Islet of Langerhans (tissue), 1 donor: ENCODE measurements around the gene SP3.

ENCODE experiments used
- FAIRE-seq: peaks from one replicate; lab custom pipeline; 2011; peaks lifted over from hg19 to GRCh38; lab: Jason Lieb, UNC

SP3 gene

GRCh38 chr2:173966274-173967098 is 1.3 kb upstream of the SP3 start:
- FAIRE-seq = no peak

DNA sequence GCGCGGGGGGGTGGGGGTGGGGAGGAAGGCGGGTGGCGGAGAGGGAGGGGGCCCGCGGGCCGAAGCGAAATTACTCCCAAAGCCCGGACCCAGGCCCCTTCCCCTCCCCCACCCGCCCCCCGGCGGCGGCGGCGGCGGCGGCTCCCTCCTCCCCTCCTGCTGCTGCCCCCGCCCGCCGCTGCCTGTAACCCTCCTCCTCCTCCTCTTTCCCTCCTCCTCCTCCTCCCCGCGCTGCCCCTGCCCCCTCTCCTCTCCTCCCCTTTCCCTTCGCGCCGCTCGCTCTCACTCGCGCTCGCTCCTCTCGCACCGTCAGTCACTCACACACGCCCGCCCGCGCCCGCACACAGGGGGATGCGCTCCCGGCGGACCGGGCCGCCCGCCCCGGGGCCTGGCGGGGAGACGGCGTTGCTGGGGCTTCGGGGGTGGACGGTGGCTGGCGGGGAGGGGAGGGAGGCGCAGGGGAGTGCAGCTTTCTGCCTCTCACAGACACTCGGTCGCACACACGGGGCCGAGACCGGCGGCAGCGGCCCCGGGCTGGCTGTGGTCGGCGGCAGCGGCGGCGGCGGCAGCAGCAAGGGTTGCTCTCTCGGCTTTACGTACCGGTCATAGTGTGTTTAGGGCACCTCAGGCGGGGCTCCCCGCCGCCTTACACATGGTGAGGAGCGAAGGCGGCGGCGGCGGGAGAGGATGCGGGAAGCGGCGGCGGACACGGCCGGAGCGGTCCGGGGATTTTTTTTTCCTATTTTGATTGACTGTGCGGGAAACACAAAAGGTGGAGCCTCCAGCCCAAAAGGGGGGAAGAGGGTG is 405 bp downstream of the SP3 start:
- FAIRE-seq = no peak

- no peak for FAIRE-seq
Measured at GRCh38 chr2:173963817-173964564, 1.2 kb downstream of the SP3 start.

- FAIRE-seq = no peak
Measured at GRCh38 chr2:173963323-173963816, 1.8 kb downstream of the SP3 start.

GRCh38 chr2:173962583-173963110 is 2.5 kb downstream of the SP3 start:
- no peak for FAIRE-seq

DNA sequence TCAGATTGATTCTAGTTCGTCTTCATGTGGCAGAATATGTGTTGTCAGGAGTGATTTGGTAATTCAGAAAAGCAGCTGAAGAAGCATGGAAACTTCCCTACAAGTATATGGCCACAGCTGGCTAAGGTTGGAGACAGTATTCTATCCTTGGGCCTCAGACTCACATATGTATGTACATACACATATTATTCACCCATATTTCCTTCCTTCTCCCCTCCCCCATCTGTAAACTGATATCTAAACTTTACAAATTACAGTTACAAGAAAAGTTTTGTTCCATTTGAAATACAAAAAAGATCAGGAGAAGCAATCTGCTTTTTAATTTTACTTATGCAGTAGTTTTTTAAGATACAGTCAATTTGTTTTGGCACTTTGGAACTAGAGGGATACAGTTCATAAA is 3.1 kb downstream of the SP3 start:
- no peak for FAIRE-seq

DNA sequence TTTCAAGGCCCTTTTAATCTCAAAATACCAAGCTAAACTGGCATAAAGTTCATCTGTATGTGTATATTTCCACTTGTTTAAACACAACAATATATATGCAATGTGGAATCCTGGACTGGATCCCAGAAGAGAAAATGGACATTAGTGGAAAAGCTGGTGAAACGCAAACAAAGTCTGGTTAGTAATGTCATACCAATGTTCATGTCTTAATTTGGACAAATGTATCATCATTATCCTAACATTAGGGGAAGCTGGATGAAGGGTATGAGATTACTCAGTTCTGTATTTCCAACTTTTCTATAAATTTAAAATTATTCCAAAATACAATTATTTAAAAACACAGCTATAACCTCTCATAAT is 3.8 kb downstream of the SP3 start:
- FAIRE-seq = no peak

DNA sequence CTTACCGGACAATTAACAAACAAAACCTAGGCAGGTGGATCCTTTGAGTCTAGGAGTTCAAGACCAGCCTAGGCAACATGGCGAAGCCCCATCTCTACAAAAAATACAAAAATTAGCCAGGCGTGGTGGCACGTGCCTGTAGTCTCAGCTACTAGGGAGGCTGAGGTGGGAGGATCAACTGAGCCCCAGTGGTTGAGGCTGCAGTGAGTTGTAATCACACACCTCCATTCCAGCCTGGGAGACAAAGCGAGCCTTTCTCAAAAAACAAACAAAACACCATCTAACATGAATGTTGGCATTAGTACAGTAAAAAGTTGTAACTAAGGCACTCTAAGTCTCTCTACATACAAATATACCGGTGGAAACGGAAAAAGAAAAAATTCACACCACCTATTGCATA is 5.3 kb downstream of the SP3 start:
- no peak for FAIRE-seq

GRCh38 chr2:173959358-173959884 is 5.8 kb downstream of the SP3 start:
- FAIRE-seq = no peak

GRCh38 chr2:173958198-173958846 is 6.9 kb downstream of the SP3 start:
- FAIRE-seq = peak; percentile 97

- no peak for FAIRE-seq
Measured at GRCh38 chr2:173957517-173957916, 7.7 kb downstream of the SP3 start.

DNA sequence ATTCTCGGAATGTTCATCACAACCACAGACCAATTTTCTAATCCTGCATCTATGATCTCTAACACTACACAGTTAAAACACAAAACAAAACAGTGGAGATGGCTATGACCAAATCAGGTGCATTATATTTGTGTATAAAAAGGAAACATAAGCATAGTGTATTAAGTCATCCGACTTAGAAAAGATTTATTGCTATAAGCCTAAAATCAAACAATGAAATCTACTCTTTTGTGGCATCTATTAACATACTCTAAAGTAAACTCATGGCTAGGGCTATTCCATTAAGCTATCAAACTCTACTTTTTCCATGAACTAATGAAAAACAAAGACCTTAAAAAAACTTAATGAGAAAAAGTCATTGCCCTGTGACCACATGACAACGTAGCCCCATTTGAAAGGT is 8.7 kb downstream of the SP3 start:
- FAIRE-seq = no peak

GRCh38 chr2:173955867-173956266 is 9.3 kb downstream of the SP3 start:
- FAIRE-seq = no peak

DNA sequence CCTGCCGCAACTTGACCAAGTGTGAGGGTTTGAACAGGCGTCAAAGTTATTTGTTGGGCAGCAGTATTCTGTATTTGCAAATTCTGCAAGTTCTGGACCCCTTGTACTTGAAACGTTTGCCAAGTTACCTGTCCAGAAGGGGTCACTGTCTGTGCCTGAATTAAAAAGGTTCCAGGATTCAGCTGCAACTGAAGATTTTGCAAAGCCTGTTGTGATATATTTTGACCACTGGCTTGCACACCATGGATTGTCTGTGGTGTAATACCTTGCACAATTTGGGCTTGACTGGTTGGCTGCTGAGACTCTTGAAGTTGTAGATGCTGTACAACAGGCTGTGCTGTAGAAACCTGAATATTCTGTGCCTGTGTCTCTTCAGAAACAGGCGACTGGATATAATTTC is 10.2 kb downstream of the SP3 start:
- FAIRE-seq = no peak

DNA sequence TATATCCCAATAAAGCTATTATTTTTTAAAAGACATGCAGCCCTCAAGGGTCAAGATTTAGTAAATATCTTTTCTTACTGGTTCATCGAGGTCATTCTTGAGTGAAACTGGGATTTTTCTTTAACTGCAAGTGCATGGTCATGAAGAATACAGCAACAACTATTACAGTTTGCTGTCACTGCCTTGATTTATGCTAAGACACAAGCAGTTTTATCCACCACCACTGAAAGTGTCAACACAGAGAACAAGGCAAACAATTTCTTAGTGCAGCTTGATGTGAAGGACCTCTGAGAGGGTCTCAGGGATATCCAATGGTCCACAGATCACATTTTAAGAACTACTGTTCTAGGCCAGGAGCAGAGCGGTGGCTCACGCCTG is 12.1 kb downstream of the SP3 start:
- FAIRE-seq = no peak

- FAIRE-seq = no peak
Measured at GRCh38 chr2:173952267-173953046, 12.7 kb downstream of the SP3 start.

GRCh38 chr2:173948842-173949241 is 16.3 kb downstream of the SP3 start:
- no peak for FAIRE-seq

DNA sequence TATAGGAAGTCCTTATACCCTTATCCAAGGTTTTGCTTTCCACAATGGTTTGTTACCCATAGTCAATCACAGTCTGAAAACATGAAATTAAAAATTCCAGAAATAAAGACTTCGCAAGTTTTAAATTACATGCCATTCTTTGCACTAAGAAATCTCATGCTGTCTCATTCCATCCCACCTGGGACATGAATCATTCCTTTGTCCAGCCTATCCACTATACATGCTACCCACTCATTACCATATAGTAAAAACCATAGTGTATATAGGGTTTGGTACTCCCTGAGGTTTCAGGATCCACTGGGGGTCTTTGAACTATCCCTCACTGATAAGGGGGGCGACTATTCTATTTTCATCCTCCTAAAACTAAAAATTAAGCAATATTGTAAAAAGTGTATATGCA is 17.0 kb downstream of the SP3 start:
- no peak for FAIRE-seq

- FAIRE-seq = no peak
Measured at GRCh38 chr2:173947131-173947530, 18.0 kb downstream of the SP3 start.

DNA sequence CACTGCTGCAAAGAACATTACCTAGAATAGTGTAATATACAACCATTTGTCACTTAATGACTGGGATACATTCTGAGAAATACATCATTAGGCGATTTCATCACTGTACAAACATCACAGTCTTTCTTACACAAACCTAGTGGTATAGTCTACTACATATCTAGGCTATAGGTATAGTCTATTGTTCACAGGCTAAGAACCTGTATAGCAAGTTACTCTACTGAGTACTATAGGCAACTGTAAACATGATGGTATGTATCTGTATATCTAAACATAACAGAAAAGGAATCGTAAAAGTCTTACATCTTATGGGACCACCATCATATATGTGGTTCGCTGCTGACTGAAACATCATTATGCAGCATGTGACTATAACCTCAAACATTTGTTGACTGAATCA is 21.4 kb downstream of the SP3 start:
- no peak for FAIRE-seq
